PC-3 (cell line): ENCODE measurements around the gene ADCY5. TPM values are rescaled to one million over a fixed set of nuclear protein-coding genes. Genes with fewer than 3 reads are reported as not detected.

Source experiments
- ATAC-seq: fragments of 200-7000 bp; cut with Tn5 transposase; 2 replicates; pipeline ENCODE4 v1.9.1; 2020; ENCODE audit warnings: mild to moderate bottlenecking, moderate library complexity
- BruUV-seq: library from RNA; stranded (reverse); fragments of 400-500 nt; replicated peaks from 2 replicates; lab custom pipeline; 2021; lab: Mats Ljungman, UMichigan
- CTCF ChIA-PET: fragments of 300-600 bp; sonication (Branson Sonifier 250); formaldehyde crosslinking; loops from one replicate; lab custom pipeline; 2022; ENCODE audit warnings: antibody characterized with exemption; lab: Charles Lee
- POLR2A ChIA-PET: fragments of 300-600 bp; sonication (Branson Sonifier 250); formaldehyde crosslinking; loops from one replicate; lab custom pipeline; 2022; ENCODE audit warnings: antibody characterized with exemption; ENCODE audit not compliant: unreplicated experiment; lab: Charles Lee
- DNase-seq: peaks from one replicate; pipeline ENCODE4 v3.0.0-alpha.2; 2015
- H2AFZ ChIP-seq: fragments of 300-600 bp; sonication (generic); 2 replicates; pipeline ENCODE4 v1.6.0; 2016; ENCODE audit warnings: antibody characterized with exemption, low read length
- H3F3A ChIP-seq: fragments of 300-600 bp; sonication (generic); one replicate; pipeline ENCODE4 v1.6.0; 2017; ENCODE audit warnings: antibody characterized with exemption, low read length, control low read depth, mild to moderate bottlenecking; ENCODE audit not compliant: unreplicated experiment
- H3K27ac ChIP-seq: fragments of 300-600 bp; sonication (generic); 2 replicates; pipeline ENCODE4 v1.5.1; 2016; ENCODE audit warnings: mild to moderate bottlenecking, low read length
- H3K27me3 ChIP-seq: fragments of 300-600 bp; sonication (generic); 2 replicates; pipeline ENCODE4 v1.6.1; 2016; ENCODE audit warnings: low read length, mixed read lengths
- H3K36me3 ChIP-seq: fragments of 300-600 bp; sonication (generic); 2 replicates; pipeline ENCODE4 v1.6.1; 2016; ENCODE audit warnings: low read depth, mixed run types, low read length, mixed read lengths
- H3K4me1 ChIP-seq: fragments of 300-600 bp; sonication (generic); 2 replicates; pipeline ENCODE4 v1.5.1; 2016; ENCODE audit warnings: low read length; ENCODE audit not compliant: insufficient read depth
- H3K4me2 ChIP-seq: fragments of 300-600 bp; sonication (generic); 2 replicates; pipeline ENCODE4 v1.6.0; 2016; ENCODE audit warnings: low read length
- H3K4me3 ChIP-seq: fragments of 300-600 bp; sonication (generic); 2 replicates; pipeline ENCODE4 v1.5.1; 2016; ENCODE audit warnings: mild to moderate bottlenecking, low read length, mixed read lengths
- H3K79me2 ChIP-seq: fragments of 300-600 bp; sonication (generic); 2 replicates; pipeline ENCODE4 v1.6.1; 2017; ENCODE audit warnings: low read length, mixed read lengths
- H3K9ac ChIP-seq: fragments of 300-600 bp; sonication (generic); 2 replicates; pipeline ENCODE4 v1.6.0; 2016; ENCODE audit warnings: mild to moderate bottlenecking, low read length
- H3K9me2 ChIP-seq: fragments of 300-600 bp; sonication (generic); replicated peaks from 2 replicates; pipeline ENCODE4 v1.6.1; 2016; ENCODE audit warnings: mixed run types, low read length, mixed read lengths
- H3K9me3 ChIP-seq: fragments of 300-600 bp; sonication (generic); 2 replicates; pipeline ENCODE4 v1.6.1; 2016; ENCODE audit warnings: low read length, mixed read lengths
- H4K20me1 ChIP-seq: fragments of 300-600 bp; sonication (generic); 2 replicates; pipeline ENCODE4 v1.6.1; 2016; ENCODE audit warnings: low read length, mixed read lengths
- EZH2 ChIP-seq: fragments of 300-600 bp; sonication (generic); IDR thresholded peaks from one replicate; pipeline ENCODE4 v1.6.1; 2017; ENCODE audit warnings: antibody characterized with exemption, mild to moderate bottlenecking, low read length; ENCODE audit not compliant: unreplicated experiment
- EZH2phosphoT487 ChIP-seq: fragments of 300-600 bp; sonication (generic); IDR thresholded peaks from 2 replicates; pipeline ENCODE4 v1.6.1; 2018; ENCODE audit warnings: mild to moderate bottlenecking, antibody characterized with exemption, low read length, borderline replicate concordance
- intact Hi-C: fragments of 100-400 bp; cut with micrococcal nuclease; formaldehyde crosslinking; loops from 2 replicates; pipeline ENCODE4 v1.9.0; 2023
- total RNA-seq: library from RNA; depleted of rRNA; stranded (reverse); fragments of >200 nt; gene quantifications from 2 replicates; pipeline ENCODE4 v1.2.3, GENCODE V29; 2014
- TF ChIP-seq, protein P1 (sequence below): fragments of 300-600 bp; sonication (generic); conservative IDR thresholded peaks from 2 replicates; pipeline ENCODE4 v1.5.1; 2017; ENCODE audit warnings: antibody characterized with exemption, low read depth, mild to moderate bottlenecking, low read length

Gene ADCY5
- total RNA-seq, 1 experiment from 2014 or later: not detected

DNA sequence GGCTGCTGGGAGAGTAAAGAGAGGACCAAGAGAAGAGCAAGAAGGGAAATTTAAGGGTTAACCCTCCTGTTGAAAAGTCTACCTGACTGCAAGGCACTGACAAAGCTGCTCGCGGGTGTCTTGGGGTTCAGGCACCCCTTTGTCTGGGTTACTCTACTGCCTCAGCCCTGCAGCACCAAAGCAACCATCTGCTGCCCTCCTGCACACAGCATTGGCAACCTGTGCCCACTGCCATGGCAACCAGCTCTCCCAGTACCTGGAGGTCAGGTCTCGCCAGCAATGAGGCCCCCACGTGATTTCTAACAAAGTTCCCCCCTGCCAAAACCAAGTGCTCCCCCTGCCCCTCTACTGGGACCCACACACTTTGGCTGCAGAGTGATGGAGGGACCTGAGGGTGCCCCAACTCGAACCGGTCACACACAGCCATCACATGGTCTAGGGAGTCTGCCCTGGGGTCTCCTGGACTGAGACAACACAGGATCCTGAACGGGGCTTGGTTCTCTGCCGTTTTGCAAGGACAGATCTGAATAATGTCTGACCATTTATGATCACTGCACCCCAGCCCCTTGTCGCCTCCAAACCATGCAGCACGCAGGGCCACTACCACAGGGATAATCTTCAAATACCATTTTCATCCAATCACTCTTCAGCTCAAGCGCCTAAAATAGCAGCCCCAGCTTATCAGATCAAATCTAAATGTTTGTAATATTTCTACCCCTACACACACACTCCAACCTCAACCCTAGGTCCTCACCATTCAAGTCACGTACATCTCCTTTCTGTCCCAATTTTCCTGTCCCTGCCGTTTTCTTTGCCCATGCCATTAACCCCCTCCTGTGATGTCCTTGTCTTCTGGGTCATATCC lies 50.7 kb downstream of the ADCY5 start:
- no peaks in the 10 kb centered on the region for H3K9me2 ChIP-seq
- H3K4me1 ChIP-seq: no peaks in the 10 kb centered on the region
- ChIA-PET POLR2A (no interaction called here), CTCF (interaction anchor here (0.6 kb wide), 1 partner anchor 154 kb away, joined by 3 read pairs; no protein-coding TSS in a partner anchor)
- BruUV-seq: no TSS peak
- no peaks in the 10 kb centered on the region for H3F3A ChIP-seq
- ATAC-seq (no peak), DNase-seq (no peak)
- no peak overlapping the region for H3K4me3 ChIP-seq
- no peak overlapping the region for H3K27ac ChIP-seq
- no peak overlapping the region for H3K4me2 ChIP-seq
- no peak overlapping the region for H3K9ac ChIP-seq
- H3K27me3 ChIP-seq: peaks cover 60% of the 10 kb centered on the region
- H3K79me2 ChIP-seq: no peaks in the 10 kb centered on the region
- no peak for TF ChIP-seq EZH2phosphoT487
- TF ChIP-seq, protein P1, sequence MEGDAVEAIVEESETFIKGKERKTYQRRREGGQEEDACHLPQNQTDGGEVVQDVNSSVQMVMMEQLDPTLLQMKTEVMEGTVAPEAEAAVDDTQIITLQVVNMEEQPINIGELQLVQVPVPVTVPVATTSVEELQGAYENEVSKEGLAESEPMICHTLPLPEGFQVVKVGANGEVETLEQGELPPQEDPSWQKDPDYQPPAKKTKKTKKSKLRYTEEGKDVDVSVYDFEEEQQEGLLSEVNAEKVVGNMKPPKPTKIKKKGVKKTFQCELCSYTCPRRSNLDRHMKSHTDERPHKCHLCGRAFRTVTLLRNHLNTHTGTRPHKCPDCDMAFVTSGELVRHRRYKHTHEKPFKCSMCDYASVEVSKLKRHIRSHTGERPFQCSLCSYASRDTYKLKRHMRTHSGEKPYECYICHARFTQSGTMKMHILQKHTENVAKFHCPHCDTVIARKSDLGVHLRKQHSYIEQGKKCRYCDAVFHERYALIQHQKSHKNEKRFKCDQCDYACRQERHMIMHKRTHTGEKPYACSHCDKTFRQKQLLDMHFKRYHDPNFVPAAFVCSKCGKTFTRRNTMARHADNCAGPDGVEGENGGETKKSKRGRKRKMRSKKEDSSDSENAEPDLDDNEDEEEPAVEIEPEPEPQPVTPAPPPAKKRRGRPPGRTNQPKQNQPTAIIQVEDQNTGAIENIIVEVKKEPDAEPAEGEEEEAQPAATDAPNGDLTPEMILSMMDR: no peak
- no peak for TF ChIP-seq EZH2
- H3K9me3 ChIP-seq: no peaks in the 10 kb centered on the region
- intact Hi-C loops: no loop called here
- H4K20me1 ChIP-seq: no peaks in the 10 kb centered on the region
- H2AFZ ChIP-seq: no peak overlapping the region
- H3K36me3 ChIP-seq: no peaks in the 10 kb centered on the region

DNA sequence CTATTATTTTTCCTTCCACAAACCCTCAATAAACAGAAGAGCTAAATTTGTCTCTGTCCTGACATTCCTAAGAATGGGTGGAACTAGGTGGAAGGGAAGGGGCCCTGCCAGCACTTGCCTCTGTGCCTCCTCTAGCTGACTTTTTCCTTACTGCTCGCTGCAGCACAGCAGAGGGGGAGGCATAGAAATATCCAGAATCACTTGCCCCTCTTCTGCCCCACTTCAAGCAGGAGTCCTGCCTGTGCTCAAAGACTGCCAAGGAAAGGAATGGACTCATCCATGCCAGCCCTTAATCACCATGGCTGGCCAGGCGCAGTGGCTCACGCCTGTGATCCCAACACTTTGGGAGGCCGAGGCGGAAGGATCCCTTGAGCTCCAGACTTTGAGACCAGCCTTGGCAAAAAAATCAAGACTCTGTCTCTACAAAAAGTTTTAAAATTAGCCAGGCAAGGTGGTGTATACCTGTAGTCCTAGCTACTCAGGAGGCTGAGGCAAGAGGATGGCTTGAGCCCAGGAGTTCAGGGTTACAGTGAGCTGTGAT lies 51.8 kb downstream of the ADCY5 start:
- Histone ChIP-seq H3K36me3 (no peaks in the 10 kb centered on the region), H4K20me1 (no peaks in the 10 kb centered on the region), H3K9me2 (no peaks in the 10 kb centered on the region), H3K9ac (no peak overlapping the region), H3K4me1 (no peaks in the 10 kb centered on the region), H3K79me2 (no peaks in the 10 kb centered on the region), H3K9me3 (no peaks in the 10 kb centered on the region), H3F3A (no peaks in the 10 kb centered on the region), H2AFZ (no peak overlapping the region), H3K27me3 (peaks cover 53% of the 10 kb centered on the region), H3K27ac (no peak overlapping the region), H3K4me3 (no peak overlapping the region), H3K4me2 (no peak overlapping the region)
- ChIA-PET POLR2A (no interaction called here), CTCF (no interaction called here)
- no TSS peak for BruUV-seq
- TF ChIP-seq EZH2phosphoT487 (no peak), EZH2 (no peak)
- TF ChIP-seq, protein P1: no peak
- intact Hi-C loops: no loop called here
- DNase-seq: no peak
- no peak for ATAC-seq
